Activated naive CD8-positive, alpha-beta T cell treated with anti-CD3 and anti-CD28 coated beads, Interleukin-2, amount 10 ng/mL, durations not matched to agents 7 days and 5 days (primary cell): Measurements from ENCODE around the gene HELZ. TPM values are rescaled to one million over a fixed set of nuclear protein-coding genes. Genes with fewer than 3 reads are reported as not detected.

Experiments
- ATAC-seq: fragments of 150-1000 bp; cut with Tn5 transposase; one replicate; pipeline ENCODE4 v1.10.0; 2021; ENCODE audit warnings: low read depth, moderate library complexity
- POLR2A ChIA-PET: fragments of 350-600 bp; sonication (Branson Sonifier 250); formaldehyde crosslinking; loops from one replicate; lab custom pipeline; 2021; ENCODE audit warnings: antibody characterized with exemption; lab: Charles Lee
- DNase-seq: peaks from one replicate; pipeline ENCODE4 v3.0.0; 2021
- H3K27ac Mint-ChIP-seq: one replicate; pipeline ENCODE4 v1.8.0; 2022; ENCODE audit warnings: mild to moderate bottlenecking, mixed read lengths
- H3K27me3 Mint-ChIP-seq: one replicate; pipeline ENCODE4 v1.8.0; 2022; ENCODE audit warnings: mild to moderate bottlenecking, moderate library complexity, mixed read lengths
- H3K36me3 Mint-ChIP-seq: one replicate; pipeline ENCODE4 v1.8.0; 2021; ENCODE audit warnings: mild to moderate bottlenecking, mixed read lengths
- H3K4me1 Mint-ChIP-seq: one replicate; pipeline ENCODE4 v1.8.0; 2021; ENCODE audit warnings: mixed read lengths
- H3K4me3 Mint-ChIP-seq: one replicate; pipeline ENCODE4 v1.8.0; 2022; ENCODE audit warnings: mild to moderate bottlenecking, moderate library complexity, mixed read lengths
- H3K9me3 Mint-ChIP-seq: one replicate; pipeline ENCODE4 v1.8.0; 2021; ENCODE audit warnings: mixed read lengths
- total RNA-seq, 2 experiments: library from RNA; stranded (reverse); gene quantifications; one replicate each; pipeline ENCODE4 v1.2.3, GENCODE V29; 2021

The HELZ gene
- total RNA-seq, 2 experiments from 2014 or later: 84.8 to 86.2 TPM

DNA sequence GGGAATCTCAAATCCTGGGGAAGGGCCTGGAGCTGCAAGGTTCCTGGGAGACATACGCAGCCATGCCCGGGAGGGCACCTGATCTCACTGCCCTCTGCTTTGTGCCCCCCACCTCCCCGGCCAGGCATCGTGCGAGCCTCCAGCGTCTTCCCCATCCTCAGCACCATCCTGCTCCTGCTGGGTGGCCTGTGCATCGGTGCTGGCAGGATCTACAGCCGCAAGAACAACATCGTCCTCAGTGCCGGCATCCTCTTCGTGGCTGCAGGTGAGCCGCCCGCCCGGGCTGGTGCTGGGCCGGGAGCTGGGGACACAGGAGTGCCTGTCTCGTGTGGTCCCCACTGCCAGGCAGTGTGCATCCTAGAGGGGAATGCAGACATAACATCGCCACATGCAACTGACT, 220.3 kb downstream of the HELZ start:
- no peaks in the 10 kb centered on the region for H3K36me3 Mint-ChIP-seq
- POLR2A ChIA-PET: no interaction called here
- no peak overlapping the region for H3K4me3 Mint-ChIP-seq
- no peaks in the 10 kb centered on the region for H3K9me3 Mint-ChIP-seq
- no peak for DNase-seq
- H3K4me1 Mint-ChIP-seq: no peaks in the 10 kb centered on the region
- no peak for ATAC-seq
- H3K27me3 Mint-ChIP-seq: no peaks in the 10 kb centered on the region
- no peak overlapping the region for H3K27ac Mint-ChIP-seq

- Mint-ChIP-seq H3K4me1 (no peaks in the 10 kb centered on the region), H3K27me3 (no peaks in the 10 kb centered on the region), H3K36me3 (no peaks in the 10 kb centered on the region), H3K4me3 (no peak overlapping the region), H3K27ac (no peak overlapping the region), H3K9me3 (no peaks in the 10 kb centered on the region)
- ATAC-seq: no peak
- POLR2A ChIA-PET: no interaction called here
- no peak for DNase-seq
Measured at GRCh38 chr17:67022451-67022810, 222.6 kb downstream of the HELZ start.

- H3K27ac Mint-ChIP-seq: no peak overlapping the region
- DNase-seq: no peak
- H3K27me3 Mint-ChIP-seq: no peaks in the 10 kb centered on the region
- no peaks in the 10 kb centered on the region for H3K4me1 Mint-ChIP-seq
- no peak overlapping the region for H3K4me3 Mint-ChIP-seq
- no peaks in the 10 kb centered on the region for H3K9me3 Mint-ChIP-seq
- POLR2A ChIA-PET: no interaction called here
- ATAC-seq: no peak
- H3K36me3 Mint-ChIP-seq: no peaks in the 10 kb centered on the region
Measured at GRCh38 chr17:67021743-67022450, 223.1 kb downstream of the HELZ start.

- ATAC-seq (no peak), DNase-seq (no peak)
- H3K36me3 Mint-ChIP-seq: no peaks in the 10 kb centered on the region
- no peak overlapping the region for H3K4me3 Mint-ChIP-seq
- no peaks in the 10 kb centered on the region for H3K9me3 Mint-ChIP-seq
- no peaks in the 10 kb centered on the region for H3K27me3 Mint-ChIP-seq
- H3K4me1 Mint-ChIP-seq: no peaks in the 10 kb centered on the region
- H3K27ac Mint-ChIP-seq: no peak overlapping the region
- POLR2A ChIA-PET: no interaction called here
Measured at GRCh38 chr17:67021196-67021595, 223.8 kb downstream of the HELZ start.

Other genes with a start within 250 kb of the HELZ start
- not detected for gene CACNG1, start 200.6 kb downstream of the HELZ start, total RNA-seq
- 10 to 100 TPM; 39.8 to 40.5 TPM for gene PSMD12, start 121.4 kb upstream of the HELZ start, total RNA-seq
- 100 to 1,000 TPM; 100 to 104 TPM for gene PITPNC1, start 132.1 kb upstream of the HELZ start, total RNA-seq